ENCODE data around the gene ATP9A.

DNA sequence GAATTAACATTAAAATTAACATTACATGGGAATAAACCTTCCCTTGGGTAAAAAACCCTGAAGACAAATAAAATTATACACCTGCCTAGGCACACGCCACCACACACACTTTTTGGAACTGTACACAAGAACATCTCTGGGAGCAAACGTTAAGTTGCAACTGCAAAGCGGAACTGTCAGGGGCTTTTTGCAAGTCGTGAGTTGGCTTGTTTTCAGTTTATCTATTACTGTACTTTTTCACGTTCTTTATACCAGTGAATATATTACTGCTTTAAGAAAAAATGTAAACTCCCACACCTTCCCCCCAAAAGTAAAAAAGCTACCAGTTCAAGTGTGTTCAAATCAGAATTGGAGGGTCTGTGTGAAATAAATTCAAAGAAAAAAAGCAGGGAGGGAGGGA lies 160.1 kb downstream of the ATP9A start:
- TF ChIP-seq, protein P1, sequence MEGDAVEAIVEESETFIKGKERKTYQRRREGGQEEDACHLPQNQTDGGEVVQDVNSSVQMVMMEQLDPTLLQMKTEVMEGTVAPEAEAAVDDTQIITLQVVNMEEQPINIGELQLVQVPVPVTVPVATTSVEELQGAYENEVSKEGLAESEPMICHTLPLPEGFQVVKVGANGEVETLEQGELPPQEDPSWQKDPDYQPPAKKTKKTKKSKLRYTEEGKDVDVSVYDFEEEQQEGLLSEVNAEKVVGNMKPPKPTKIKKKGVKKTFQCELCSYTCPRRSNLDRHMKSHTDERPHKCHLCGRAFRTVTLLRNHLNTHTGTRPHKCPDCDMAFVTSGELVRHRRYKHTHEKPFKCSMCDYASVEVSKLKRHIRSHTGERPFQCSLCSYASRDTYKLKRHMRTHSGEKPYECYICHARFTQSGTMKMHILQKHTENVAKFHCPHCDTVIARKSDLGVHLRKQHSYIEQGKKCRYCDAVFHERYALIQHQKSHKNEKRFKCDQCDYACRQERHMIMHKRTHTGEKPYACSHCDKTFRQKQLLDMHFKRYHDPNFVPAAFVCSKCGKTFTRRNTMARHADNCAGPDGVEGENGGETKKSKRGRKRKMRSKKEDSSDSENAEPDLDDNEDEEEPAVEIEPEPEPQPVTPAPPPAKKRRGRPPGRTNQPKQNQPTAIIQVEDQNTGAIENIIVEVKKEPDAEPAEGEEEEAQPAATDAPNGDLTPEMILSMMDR (IDR thresholded peaks at IDR 0.05; ENCODE audit: control extremely low read depth in 1 of 3, insufficient read depth in 1 of 3, low read depth in 1 of 3, low read length in 3 of 3), result no peak
- TF ChIP-seq TEAD4 (IDR thresholded peaks at IDR 0.05; ENCODE audit: low read depth, low read length) (no peak), POLR2AphosphoS5 (IDR thresholded peaks at IDR 0.05; ENCODE audit: low read depth, low read length) (no peak), ZNF274 (IDR thresholded peaks at IDR 0.05; ENCODE audit: borderline replicate concordance, extremely low read depth, low read length) (no peak), EZH2 (IDR thresholded peaks at IDR 0.05; ENCODE audit: low read depth, low read length, severe bottlenecking) (no peak)

Data from H1 (cell line).